ENCODE results near the gene SRMS.

DNA sequence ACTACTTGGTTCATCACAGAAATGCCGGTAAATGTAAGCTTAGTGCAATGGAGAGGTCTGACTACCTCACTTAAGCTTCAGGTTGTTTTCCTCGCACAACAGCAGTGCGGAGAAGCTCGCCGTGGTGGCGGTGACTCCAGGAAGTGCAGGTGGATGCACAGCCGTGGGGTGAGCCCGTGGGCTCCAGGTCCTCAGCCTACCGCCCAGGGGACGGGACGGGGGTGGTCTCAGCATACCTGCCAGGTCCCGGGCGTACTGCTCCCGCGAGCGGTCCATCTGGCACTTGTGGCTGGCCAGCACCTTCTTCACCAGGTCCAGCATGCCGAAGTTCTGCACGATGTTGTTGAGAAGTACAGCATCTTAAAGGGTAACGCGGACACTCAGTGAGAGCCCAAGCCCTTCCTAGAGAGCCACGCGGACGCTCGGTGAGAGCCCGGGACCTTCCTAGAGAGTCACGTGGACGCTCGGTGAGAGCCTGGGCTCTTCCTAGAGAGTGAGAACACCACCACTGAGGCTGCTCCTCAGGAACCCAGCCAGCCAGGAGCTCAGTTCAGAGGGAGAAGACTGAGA lies 44.3 kb upstream of the SRMS start:
- no peak for TF ChIP-seq CTCF (IDR thresholded peaks at IDR 0.05; ENCODE audit: low read length)
- TF ChIP-seq EZH2 (optimal IDR thresholded peaks at IDR 0.05; ENCODE audit: low read depth, low read length) = no peak
- TF ChIP-seq EZH2phosphoT487 (IDR thresholded peaks at IDR 0.05; ENCODE audit: low read length) = no peak

Measured in MM.1S (cell line).